ENCODE results near the gene EVC2. TPM values are rescaled to one million over a fixed set of nuclear protein-coding genes. Genes with fewer than 3 reads are reported as not detected.

Gene EVC2
- total RNA-seq, 8 experiments from 2014 or later, result 0.16 to 5.1 (median 1.0) TPM

DNA sequence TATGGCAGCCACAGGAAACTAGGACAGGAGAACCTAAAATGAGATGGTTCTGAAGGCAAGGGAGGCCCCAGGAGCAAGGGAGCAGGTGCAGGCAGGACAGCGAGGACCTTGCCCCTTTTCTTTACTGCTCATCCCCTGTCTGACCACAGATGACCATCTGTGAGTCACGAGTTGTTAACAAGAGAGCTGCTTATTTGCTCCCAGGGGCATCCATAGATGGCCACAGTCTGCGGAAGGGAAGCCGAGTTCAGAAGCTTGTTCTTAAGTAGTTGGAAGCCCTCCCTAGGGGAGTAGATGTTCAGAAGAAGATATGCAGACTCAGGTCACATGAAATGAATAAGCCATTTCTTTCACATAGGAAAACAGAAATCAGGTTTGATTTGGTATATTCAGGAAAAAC is 69.4 kb downstream of the EVC2 start:
- peaks cover 4% of the 10 kb centered on the region in 2 donors for H3K4me1 ChIP-seq (replicated peaks in 1 of 2)
- peak in 1 of 8 experiments; percentile 11 for ATAC-seq (replicated peaks in 6 of 8)
- H3K27ac ChIP-seq, result no peak overlapping the region
- 20 to 100% (median 92%) methylated on average over 1 to 4 of the region's 4 CpGs; no CpG with 5 or more reads in 3 of the 10 experiments for WGBS, 10 experiments
- in situ Hi-C loops (cut with MboI; ENCODE audit: low pct_unique_long_range_greater_than_20kb in 2 of 9, low sequenced_read_pairs in 9 of 9, unreplicated experiment in 9 of 9), result no loop called here
- H3K4me3 ChIP-seq, result no peak overlapping the region

DNA sequence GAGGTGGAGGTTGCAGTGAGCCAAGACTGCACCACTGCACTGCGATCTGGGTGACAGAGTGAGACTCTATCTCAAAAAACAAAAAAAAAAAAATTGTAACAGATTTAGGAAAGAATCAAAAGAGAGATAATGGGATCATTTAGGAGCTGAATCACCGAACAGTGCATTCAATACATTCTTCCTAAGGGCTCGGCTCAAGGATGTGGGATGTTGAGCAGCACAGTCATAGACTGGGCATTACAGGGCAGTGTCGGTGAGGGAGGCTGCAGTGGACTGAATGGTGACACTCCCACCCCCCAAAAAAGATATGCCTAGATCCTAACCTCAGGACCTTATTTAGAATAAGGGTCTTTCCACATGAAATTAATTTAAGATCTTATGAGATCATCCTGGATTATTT is 70.0 kb downstream of the EVC2 start:
- peaks cover 4% of the 10 kb centered on the region in 2 donors for H3K4me1 ChIP-seq (replicated peaks in 1 of 2)
- 20 to 100% (median 77%) methylated on average over 1 to 3 of the region's 4 CpGs; no CpG with 5 or more reads in 4 of the 10 experiments for WGBS, 10 experiments
- no peak overlapping the region for H3K27ac ChIP-seq
- in situ Hi-C loops (cut with MboI; ENCODE audit: low pct_unique_long_range_greater_than_20kb in 2 of 9, low sequenced_read_pairs in 9 of 9, unreplicated experiment in 9 of 9), result no loop called here
- H3K4me3 ChIP-seq, result no peak overlapping the region
- peak in 1 of 8 experiments; percentile 44 for ATAC-seq (replicated peaks in 6 of 8)

DNA sequence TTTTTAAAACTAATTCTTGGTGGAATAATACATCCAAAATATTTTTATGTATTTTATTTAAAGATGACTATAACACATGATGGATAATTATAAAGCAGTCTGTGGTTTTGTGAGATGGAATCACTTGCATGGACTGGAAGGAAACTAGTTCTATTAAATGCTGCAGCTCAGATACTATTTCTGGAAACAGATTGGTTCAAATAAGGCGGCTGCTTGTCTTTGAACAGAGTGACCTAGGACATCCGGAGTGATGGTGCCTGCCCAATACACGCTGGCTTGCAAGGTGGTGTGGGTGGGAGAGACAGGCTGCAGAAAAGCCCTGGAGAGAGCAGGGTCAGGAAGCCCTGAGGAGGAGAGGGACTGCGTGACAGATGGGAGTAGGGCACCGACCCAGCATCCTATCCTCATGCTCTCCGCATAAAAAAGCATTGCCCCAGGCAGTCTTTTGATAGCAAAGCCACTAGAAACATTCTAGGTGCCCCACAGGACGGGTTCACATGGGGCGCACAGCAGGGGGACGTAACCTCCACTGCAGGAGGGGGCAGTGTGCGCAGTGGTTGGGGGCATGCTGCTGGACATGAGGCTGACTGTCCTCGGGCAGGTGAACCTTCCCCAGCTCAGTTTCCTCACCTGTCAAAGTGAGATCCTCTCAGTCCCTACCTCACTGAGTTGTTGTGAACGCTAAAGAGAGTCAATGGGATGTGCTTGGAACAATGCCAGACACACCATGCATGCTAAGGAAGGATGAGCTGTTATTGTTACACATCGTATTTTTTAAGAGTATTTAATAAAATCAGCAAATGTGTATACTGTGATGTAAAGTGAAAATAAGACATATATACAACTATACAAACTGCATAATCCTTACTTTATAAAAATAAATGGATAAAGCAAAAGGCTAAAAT is 71.3 kb downstream of the EVC2 start:
- Histone ChIP-seq H3K4me3 (no peak overlapping the region), H3K27ac (no peak overlapping the region), H3K4me1 (replicated peaks in 1 of 2) (peaks cover 4% of the 10 kb centered on the region in 2 donors)
- peak in 3 of 8 experiments; percentile 25 to 45 (median 32) for ATAC-seq (replicated peaks in 6 of 8)
- 40 to 100% (median 63%) methylated on average over 1 to 12 of the region's 13 CpGs; no CpG with 5 or more reads in 1 of the 10 experiments for WGBS, 10 experiments
- in situ Hi-C loops (cut with MboI; ENCODE audit: low pct_unique_long_range_greater_than_20kb in 2 of 9, low sequenced_read_pairs in 9 of 9, unreplicated experiment in 9 of 9), result no loop called here

DNA sequence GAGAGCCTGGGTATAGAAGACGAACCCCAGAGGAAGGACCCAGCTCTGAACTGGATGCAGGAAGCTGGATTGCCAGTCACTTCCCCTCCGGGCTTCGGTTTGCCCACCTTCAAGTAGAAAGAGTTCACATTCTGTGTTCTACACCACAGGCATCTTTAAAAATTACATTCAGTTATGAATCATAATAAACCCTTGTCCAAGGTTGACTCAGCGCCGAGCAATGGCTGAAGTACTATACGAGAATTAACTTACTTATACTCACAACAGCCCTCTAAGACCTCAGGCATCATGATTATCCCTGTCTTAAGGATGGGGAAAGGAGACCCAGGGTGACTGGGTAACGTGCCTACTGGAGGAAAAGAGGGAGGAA is 72.5 kb downstream of the EVC2 start:
- no peak for ATAC-seq (replicated peaks in 6 of 8)
- WGBS, 10 experiments, result 17 to 100% (median 82%) methylated on average over 1 to 6 of the region's 7 CpGs
- in situ Hi-C loops (cut with MboI; ENCODE audit: low pct_unique_long_range_greater_than_20kb in 2 of 9, low sequenced_read_pairs in 9 of 9, unreplicated experiment in 9 of 9), result no loop called here
- Histone ChIP-seq H3K27ac (no peak overlapping the region), H3K4me3 (no peak overlapping the region), H3K4me1 (replicated peaks in 1 of 2) (peaks cover 4% of the 10 kb centered on the region in 2 donors)

DNA sequence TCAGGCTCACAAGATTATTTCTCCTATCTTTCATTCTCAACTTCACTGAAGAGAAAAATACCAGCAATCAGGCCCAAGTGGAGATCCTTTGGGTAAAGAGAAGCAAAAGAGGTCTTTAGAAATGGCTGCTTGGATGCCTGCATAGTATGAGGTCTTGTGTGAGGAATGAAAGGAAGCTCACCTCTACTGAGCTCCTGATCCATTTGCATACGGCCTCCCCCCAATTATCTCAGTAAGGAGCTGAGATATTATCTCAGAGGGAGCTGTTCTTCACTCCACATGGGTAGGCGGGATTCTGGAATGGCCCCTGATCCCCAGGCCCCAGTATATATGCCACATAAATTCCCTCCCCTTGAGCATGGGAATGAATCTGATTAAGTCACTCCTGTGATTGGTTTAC is 75.8 kb downstream of the EVC2 start:
- H3K4me1 ChIP-seq (replicated peaks in 1 of 2), result peaks cover 0 to 4% of the 10 kb centered on the region in 2 donors
- in situ Hi-C loops (cut with MboI; ENCODE audit: low pct_unique_long_range_greater_than_20kb in 2 of 9, low sequenced_read_pairs in 9 of 9, unreplicated experiment in 9 of 9), result no loop called here
- H3K27ac ChIP-seq, result no peak overlapping the region
- H3K4me3 ChIP-seq, result no peak overlapping the region
- WGBS, 10 experiments, result 40 to 83% (median 60%) methylated on average over 1 of the region's 2 CpGs; no CpG with 5 or more reads in 7 of the 10 experiments
- ATAC-seq (replicated peaks in 6 of 8), result peak in 1 of 8 experiments; percentile 32

DNA sequence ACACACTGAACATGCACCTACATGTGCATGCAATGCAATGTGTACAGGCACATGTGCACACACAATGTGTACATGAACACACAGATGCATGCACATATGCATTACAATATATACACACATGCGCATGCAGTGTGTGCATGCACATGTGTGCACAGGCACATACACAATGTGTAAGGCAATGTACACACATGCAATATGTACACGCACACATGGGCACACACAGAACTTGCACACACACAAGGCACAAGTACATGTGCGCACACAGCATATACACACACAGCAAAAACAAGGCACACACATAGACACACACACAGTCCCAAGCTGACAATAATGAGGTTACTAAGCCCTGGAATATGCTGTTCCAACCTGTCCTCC is 76.3 kb downstream of the EVC2 start:
- no peak overlapping the region for H3K27ac ChIP-seq
- 20 to 100% (median 94%) methylated on average over 1 to 3 of the region's 3 CpGs; no CpG with 5 or more reads in 4 of the 10 experiments for WGBS, 10 experiments

DNA sequence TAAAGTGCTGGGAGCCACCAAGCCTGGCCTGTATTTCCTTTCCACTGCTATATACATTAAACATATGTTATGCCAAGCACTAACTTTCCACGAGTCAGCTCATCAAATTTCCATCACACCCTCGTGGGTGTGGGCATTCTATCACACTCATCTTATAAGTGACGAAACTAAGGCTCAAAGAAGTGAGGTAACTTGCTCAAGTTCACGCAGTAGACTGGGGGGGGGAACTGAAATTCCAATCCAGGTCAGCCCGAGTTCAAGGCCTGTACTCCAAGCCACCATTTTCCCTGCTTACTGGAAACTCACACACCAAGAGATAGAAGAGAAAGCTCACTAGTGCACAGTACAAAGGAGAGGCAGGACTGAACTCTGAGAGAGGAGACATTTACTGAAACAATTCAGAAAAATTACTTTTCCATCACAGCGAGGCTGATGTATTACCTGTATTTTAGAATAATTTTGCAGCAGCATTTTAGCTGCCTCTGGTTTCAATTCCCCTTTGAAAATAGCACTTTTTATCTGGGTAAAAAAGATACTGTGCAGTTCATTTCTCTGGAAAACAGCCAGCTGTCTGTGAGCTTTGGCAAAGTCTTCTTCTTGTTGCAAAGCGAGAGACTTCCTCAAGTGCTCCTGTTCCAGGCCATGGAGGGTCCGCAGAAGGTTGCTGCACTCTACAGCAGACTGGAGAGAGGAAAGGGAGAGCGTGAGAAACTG is 76.8 kb downstream of the EVC2 start:
- ATAC-seq (replicated peaks in 6 of 8), result no peak
- WGBS, 10 experiments, result 50 to 100% (median 80%) methylated on average over 1 to 7 of the region's 9 CpGs
- H3K27ac ChIP-seq, result no peak overlapping the region
- no peak overlapping the region for H3K4me3 ChIP-seq
- H3K4me1 ChIP-seq (replicated peaks in 1 of 2), result peaks cover 0 to 3% of the 10 kb centered on the region in 2 donors
- in situ Hi-C loops (cut with MboI; ENCODE audit: low pct_unique_long_range_greater_than_20kb in 2 of 9, low sequenced_read_pairs in 9 of 9, unreplicated experiment in 9 of 9), result no loop called here

More for the DNA sequence above, 76.3 kb downstream of the EVC2 start:
- peak in 1 of 8 experiments; percentile 10 for ATAC-seq (replicated peaks in 6 of 8)
- in situ Hi-C loops (cut with MboI; ENCODE audit: low pct_unique_long_range_greater_than_20kb in 2 of 9, low sequenced_read_pairs in 9 of 9, unreplicated experiment in 9 of 9), result no loop called here
- peaks cover 0 to 2% of the 10 kb centered on the region in 2 donors for H3K4me1 ChIP-seq (replicated peaks in 1 of 2)
- H3K4me3 ChIP-seq, result no peak overlapping the region

DNA sequence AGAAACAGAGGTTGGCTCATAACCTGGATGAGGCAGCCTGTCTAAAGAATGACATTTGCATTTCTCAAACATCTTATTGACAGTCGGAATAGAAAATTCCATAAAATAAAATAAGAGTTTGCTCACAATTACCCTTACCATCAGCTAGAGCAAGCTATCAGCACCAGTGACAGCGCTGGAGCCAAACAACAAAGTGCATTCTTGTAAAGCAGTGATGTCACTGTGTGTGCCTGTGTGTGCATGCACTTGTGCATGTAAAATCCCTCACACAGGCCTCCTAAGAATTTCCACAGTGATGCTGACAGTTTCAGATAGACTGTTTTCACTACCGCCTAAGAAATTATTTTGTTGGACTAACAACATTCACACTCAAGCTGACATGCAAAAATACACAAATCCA is 77.6 kb downstream of the EVC2 start:
- ATAC-seq (replicated peaks in 6 of 8), result peak in 2 of 8 experiments; percentile 53 to 69
- WGBS, 10 experiments, result 69 to 100% (median 100%) methylated on average over 1 to 3 of the region's 3 CpGs; no CpG with 5 or more reads in 1 of the 10 experiments
- Histone ChIP-seq H3K4me3 (no peak overlapping the region), H3K4me1 (replicated peaks in 1 of 2) (peaks cover 0 to 3% of the 10 kb centered on the region in 2 donors), H3K27ac (no peak overlapping the region)
- in situ Hi-C loops (cut with MboI; ENCODE audit: low pct_unique_long_range_greater_than_20kb in 2 of 9, low sequenced_read_pairs in 9 of 9, unreplicated experiment in 9 of 9), result no loop called here

DNA sequence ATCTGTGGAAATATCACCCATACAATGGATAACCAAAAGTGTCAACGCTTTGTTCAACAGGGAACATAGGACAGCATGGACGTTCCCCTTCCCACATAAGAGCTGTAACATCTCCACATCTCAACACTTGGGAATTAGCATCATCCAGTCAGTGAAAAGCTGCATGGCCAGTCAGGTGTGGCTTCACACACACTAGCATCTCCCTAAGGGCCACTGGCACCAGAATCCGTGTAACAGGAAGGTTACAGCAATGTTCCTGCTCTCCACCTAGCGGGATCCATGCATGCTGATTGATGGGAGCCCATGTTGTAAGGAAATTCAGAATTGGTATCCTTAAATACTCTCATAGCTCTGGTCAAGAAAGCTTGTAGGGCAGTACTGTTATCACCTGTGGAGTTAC is 78.8 kb downstream of the EVC2 start:
- in situ Hi-C loops (cut with MboI; ENCODE audit: low pct_unique_long_range_greater_than_20kb in 2 of 9, low sequenced_read_pairs in 9 of 9, unreplicated experiment in 9 of 9), result no loop called here
- no peak for ATAC-seq (replicated peaks in 6 of 8)
- WGBS, 10 experiments, result 76 to 100% (median 86%) methylated on average over 1 to 4 of the region's 4 CpGs; no CpG with 5 or more reads in 2 of the 10 experiments
- no peak overlapping the region for H3K4me3 ChIP-seq
- no peak overlapping the region for H3K27ac ChIP-seq
- peaks cover 0 to 3% of the 10 kb centered on the region in 2 donors for H3K4me1 ChIP-seq (replicated peaks in 1 of 2)

DNA sequence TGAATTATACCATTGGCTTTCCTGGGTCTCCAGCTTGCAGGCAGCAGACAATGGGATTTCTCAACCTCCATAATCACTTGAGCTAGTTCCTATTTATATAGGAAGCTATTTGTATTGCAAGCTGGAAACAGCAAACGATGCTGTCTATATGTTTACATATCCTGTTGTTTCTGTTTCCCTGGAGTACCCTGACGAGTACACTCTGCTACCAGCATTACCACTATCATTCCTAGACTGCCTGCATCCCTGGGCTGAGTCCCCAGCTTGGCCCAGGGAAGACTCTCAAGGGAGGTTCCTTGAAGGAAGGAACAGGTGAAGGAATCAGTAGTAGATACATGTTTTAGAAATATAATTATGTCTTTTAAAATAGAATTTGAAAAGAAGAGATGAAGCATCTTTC is 81.4 kb downstream of the EVC2 start:
- WGBS, 10 experiments, result 0 to 79% (median 60%) methylated on average over 1 to 2 of the region's 2 CpGs; no CpG with 5 or more reads in 3 of the 10 experiments
- H3K4me1 ChIP-seq (replicated peaks in 1 of 2), result peaks cover 0 to 3% of the 10 kb centered on the region in 2 donors
- no peak overlapping the region for H3K27ac ChIP-seq
- H3K4me3 ChIP-seq, result no peak overlapping the region
- ATAC-seq (replicated peaks in 6 of 8), result peak in 4 of 8 experiments; percentile 25 to 57 (median 26)
- in situ Hi-C loops (cut with MboI; ENCODE audit: low pct_unique_long_range_greater_than_20kb in 2 of 9, low sequenced_read_pairs in 9 of 9, unreplicated experiment in 9 of 9), result no loop called here

DNA sequence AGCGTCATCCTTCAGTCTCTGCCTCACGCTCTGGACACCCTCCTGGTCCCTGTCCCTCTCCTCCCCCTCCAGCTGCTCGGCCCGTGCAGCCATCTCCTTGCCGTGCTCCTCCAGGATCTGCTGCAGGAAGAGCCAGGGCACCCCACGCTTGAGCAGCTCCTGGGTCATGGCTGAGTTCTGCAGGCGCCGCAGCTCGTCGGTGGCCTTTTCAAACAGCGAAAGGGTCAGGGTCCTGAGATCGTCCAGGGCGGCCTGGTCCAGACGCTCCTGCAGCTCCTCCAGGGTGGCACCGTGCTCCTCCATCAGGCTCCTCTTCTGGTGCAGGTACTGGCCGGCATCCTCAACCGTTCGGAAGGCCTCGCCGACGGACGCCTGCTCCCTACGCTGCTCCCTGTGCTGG is 85.8 kb downstream of the EVC2 start:
- 83 to 100% (median 94%) methylated on average over 1 to 10 of the region's 23 CpGs; no CpG with 5 or more reads in 4 of the 10 experiments for WGBS, 10 experiments
- Histone ChIP-seq H3K4me1 (replicated peaks in 1 of 2) (peaks cover 0 to 9% of the 10 kb centered on the region in 2 donors), H3K4me3 (no peak overlapping the region), H3K27ac (no peak overlapping the region)
- ATAC-seq (replicated peaks in 6 of 8), result no peak
- in situ Hi-C loops (cut with MboI; ENCODE audit: low pct_unique_long_range_greater_than_20kb in 2 of 9, low sequenced_read_pairs in 9 of 9, unreplicated experiment in 9 of 9), result loop anchor here in 1 of 9 experiments (25.0 kb wide), 1 partner anchor 210 kb away; no protein-coding TSS in a partner anchor

DNA sequence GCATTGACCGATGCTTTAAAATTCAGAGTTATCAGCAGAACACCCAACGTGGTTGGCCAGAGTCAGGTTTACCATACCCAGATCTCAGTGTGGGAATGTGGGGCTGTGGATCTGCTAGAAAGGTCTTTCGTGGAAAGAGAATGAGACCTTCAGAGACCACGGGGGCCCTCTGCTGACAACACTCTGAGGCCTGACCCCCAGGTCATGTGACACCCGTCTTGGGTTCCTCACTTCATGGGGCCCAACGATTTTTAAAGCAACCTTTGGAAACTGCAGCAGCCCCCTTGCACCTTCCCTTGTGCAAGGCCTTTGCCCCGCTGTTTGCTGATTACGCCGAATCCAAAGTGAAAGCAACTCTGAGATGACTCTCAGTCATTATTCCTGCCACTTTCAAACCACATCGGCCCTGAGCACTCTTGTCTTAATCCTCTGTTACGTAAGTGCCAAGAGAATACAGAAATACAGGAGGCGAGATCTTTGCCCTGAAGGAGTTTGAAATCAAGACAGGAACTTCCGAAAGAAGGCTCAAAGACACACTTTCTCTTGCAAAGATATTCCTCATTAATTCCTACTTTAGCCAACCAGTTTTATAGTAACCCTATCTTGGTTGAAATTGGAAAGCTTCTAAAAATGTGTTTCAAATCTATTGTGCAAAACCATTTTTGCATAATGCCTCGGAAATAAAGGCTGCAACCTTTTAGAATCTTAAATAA is 88.3 kb downstream of the EVC2 start:
- in situ Hi-C loops (cut with MboI; ENCODE audit: low pct_unique_long_range_greater_than_20kb in 2 of 9, low sequenced_read_pairs in 9 of 9, unreplicated experiment in 9 of 9), result loop anchor here in 1 of 9 experiments (25.0 kb wide), 1 partner anchor 208 kb away; no protein-coding TSS in a partner anchor
- H3K4me1 ChIP-seq (replicated peaks in 1 of 2), result peaks cover 0 to 6% of the 10 kb centered on the region in 2 donors
- H3K4me3 ChIP-seq, result no peak overlapping the region
- H3K27ac ChIP-seq, result no peak overlapping the region
- ATAC-seq (replicated peaks in 6 of 8), result no peak
- WGBS, 10 experiments, result 45 to 92% (median 76%) methylated on average over 1 to 10 of the region's 14 CpGs; no CpG with 5 or more reads in 1 of the 10 experiments
